GM12874 (cell line): ENCODE measurements around the gene LRRC34.

Source experiments
- TF ChIP-seq, protein P1 (sequence below): IDR thresholded peaks from 2 replicates; pipeline ENCODE4 v1.5.1; 2011; ENCODE audit warnings: low read depth, mild to moderate bottlenecking, control low read depth, low read length, moderate library complexity; ENCODE audit not compliant: insufficient read depth

LRRC34 gene

DNA sequence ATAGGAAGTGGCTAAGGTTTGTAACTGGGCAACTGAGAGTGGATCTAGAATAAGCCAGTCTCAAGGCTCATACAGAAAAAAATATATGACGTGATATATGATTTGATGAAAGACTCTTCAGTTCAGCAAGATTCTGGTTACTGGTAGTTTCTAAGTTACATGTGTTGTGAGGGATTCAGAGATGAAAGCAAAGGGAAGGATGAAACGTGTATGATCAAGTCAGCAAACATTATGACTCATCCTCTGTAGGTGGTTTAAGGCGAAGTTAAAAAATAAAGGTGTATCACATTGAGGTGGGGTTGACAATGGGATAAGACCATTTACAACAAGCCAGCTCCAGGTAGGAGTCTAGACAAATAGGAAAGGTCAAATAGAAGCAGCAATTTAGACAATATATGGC lies 64.0 kb downstream of the LRRC34 start:
- TF ChIP-seq, protein P1, sequence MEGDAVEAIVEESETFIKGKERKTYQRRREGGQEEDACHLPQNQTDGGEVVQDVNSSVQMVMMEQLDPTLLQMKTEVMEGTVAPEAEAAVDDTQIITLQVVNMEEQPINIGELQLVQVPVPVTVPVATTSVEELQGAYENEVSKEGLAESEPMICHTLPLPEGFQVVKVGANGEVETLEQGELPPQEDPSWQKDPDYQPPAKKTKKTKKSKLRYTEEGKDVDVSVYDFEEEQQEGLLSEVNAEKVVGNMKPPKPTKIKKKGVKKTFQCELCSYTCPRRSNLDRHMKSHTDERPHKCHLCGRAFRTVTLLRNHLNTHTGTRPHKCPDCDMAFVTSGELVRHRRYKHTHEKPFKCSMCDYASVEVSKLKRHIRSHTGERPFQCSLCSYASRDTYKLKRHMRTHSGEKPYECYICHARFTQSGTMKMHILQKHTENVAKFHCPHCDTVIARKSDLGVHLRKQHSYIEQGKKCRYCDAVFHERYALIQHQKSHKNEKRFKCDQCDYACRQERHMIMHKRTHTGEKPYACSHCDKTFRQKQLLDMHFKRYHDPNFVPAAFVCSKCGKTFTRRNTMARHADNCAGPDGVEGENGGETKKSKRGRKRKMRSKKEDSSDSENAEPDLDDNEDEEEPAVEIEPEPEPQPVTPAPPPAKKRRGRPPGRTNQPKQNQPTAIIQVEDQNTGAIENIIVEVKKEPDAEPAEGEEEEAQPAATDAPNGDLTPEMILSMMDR, result no peak

DNA sequence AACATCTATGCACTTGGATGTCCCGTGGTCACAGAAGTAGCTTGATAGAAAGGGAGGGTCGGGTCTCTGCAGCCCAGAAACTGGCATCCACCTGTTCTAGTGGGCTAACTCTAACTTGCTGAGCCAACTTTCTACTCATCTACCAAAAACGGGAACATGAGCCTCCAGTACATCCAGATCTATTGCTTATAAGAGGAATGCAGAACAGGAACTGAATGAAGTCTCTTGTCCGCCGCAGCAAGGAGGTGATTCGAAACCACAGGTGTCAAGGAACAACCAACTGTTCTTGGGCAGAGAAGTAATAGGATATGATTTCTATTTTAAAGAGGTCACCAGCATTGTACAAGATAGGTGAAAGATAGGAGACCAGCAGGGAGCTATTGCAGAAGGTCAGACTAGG lies 65.8 kb downstream of the LRRC34 start:
- TF ChIP-seq, protein P1, result no peak

DNA sequence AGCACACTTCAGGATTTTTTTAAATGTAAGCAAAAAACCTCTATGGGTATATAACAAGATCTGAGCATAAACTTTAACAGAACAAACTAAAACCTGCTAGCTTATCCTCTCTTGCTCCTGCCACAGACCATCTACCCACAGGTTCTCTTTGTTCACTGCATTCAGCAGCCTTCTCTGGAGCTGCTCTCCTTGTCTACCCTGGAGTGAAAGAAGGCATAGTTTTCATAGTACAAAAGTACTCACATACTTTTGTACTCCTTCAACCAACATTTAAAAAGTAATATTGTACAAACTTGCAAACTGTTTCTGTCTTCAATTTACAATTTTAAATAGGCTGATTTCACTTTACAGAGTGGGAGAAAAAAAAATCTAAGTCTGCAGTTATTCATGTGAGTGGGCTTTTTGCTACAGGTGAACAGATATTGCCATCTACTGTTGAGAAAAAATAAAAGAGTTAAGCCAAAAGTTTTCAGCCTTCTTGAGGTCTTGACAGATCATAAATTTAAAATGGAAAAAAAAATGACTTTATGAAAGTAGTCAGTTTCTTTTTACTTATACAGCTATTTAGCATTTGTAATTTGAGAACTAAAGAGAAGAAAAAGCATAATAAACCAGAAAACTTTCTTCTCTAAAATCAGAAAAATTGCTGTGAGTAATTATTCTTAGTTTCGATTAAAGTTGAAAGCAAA lies 68.2 kb downstream of the LRRC34 start:
- TF ChIP-seq, protein P1, result no peak
